Measurements from ENCODE around the gene FGF10.

The FGF10 gene

DNA sequence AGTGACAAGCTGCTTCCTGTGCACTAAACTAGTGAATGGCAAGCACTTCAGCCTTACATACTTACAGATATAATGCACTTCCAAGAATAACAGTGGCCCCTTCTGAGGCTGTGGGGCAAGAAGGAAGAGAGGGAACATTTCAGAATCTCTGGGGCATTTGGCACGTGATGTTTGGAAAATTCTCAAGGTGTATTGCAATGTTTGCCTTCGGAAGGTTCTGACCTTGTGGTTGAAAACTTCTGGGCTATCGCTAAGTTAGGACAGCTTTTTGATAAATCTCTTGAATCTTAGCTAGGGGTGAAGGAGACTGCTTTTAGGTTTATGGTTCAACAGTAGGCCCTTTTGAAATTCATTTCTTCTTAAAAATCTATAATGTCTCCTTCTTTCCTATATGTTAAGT is 7.1 kb upstream of the FGF10 start:
- Histone ChIP-seq H3K27me3 (no peaks in the 10 kb centered on the region; the same call in none of the 2 replicates), H3K9me3 (no peaks in the 10 kb centered on the region), H3K36me3 (no peaks in the 10 kb centered on the region), H3K4me3 (ENCODE audit: low read depth, low read length) (no peak overlapping the region), H3K4me1 (no peaks in the 10 kb centered on the region)
- TF ChIP-seq, protein P1, sequence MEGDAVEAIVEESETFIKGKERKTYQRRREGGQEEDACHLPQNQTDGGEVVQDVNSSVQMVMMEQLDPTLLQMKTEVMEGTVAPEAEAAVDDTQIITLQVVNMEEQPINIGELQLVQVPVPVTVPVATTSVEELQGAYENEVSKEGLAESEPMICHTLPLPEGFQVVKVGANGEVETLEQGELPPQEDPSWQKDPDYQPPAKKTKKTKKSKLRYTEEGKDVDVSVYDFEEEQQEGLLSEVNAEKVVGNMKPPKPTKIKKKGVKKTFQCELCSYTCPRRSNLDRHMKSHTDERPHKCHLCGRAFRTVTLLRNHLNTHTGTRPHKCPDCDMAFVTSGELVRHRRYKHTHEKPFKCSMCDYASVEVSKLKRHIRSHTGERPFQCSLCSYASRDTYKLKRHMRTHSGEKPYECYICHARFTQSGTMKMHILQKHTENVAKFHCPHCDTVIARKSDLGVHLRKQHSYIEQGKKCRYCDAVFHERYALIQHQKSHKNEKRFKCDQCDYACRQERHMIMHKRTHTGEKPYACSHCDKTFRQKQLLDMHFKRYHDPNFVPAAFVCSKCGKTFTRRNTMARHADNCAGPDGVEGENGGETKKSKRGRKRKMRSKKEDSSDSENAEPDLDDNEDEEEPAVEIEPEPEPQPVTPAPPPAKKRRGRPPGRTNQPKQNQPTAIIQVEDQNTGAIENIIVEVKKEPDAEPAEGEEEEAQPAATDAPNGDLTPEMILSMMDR (IDR thresholded peaks at IDR 0.05; ENCODE audit: low read depth, low read length), result no peak
- no peak for DNase-seq

DNA sequence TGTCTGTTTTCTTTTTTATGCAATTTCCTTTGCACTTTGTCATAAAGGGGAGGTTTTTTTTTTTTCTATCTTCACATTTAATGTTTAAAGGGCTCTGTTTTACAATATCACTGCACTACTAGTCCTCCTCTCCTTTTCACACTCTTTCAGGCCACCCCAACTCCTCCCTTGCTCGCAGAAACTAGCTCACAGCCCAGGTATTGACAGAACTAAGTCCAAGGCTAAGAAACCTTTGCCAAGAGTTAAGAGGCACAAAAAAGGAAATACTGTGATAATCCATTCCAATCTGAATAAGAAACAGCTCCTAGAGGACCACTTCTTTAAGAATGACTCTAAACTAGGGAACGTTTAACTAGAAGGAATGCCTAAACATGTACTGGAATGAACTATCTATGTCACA is 1.1 kb upstream of the FGF10 start:
- Histone ChIP-seq H3K9me3 (no peaks in the 10 kb centered on the region), H3K36me3 (no peaks in the 10 kb centered on the region), H3K4me3 (ENCODE audit: low read depth, low read length) (no peak overlapping the region), H3K27me3 (peaks cover 40% of the 10 kb centered on the region), H3K4me1 (no peaks in the 10 kb centered on the region)
- DNase-seq, result no peak
- TF ChIP-seq, protein P1 (IDR thresholded peaks at IDR 0.05; ENCODE audit: low read depth, low read length), result no peak

DNA sequence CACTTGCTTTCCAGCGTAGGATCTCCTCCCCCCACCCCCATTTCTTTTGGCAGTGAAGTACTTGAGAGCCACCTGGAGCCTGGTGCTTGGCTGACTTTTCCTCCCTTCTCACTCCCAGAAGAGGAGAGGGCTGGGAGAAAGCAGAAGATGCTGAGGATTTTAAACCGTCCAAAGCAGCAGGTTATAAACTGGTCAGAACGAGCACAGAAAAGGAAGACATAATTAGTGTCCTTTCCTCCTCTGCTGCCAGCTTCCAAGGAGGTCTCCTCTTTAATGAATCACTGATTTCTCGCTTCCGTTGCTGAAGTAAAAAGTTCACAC is 563 bp upstream of the FGF10 start:
- H3K9me3 ChIP-seq, result no peaks in the 10 kb centered on the region
- H3K27me3 ChIP-seq, result peaks cover 40% of the 10 kb centered on the region
- no peaks in the 10 kb centered on the region for H3K4me1 ChIP-seq
- H3K36me3 ChIP-seq, result no peaks in the 10 kb centered on the region
- H3K4me3 ChIP-seq (ENCODE audit: low read depth, low read length), result peak overlapping the region; percentile 37
- DNase-seq, result no peak
- TF ChIP-seq, protein P1 (IDR thresholded peaks at IDR 0.05; ENCODE audit: low read depth, low read length), result no peak

DNA sequence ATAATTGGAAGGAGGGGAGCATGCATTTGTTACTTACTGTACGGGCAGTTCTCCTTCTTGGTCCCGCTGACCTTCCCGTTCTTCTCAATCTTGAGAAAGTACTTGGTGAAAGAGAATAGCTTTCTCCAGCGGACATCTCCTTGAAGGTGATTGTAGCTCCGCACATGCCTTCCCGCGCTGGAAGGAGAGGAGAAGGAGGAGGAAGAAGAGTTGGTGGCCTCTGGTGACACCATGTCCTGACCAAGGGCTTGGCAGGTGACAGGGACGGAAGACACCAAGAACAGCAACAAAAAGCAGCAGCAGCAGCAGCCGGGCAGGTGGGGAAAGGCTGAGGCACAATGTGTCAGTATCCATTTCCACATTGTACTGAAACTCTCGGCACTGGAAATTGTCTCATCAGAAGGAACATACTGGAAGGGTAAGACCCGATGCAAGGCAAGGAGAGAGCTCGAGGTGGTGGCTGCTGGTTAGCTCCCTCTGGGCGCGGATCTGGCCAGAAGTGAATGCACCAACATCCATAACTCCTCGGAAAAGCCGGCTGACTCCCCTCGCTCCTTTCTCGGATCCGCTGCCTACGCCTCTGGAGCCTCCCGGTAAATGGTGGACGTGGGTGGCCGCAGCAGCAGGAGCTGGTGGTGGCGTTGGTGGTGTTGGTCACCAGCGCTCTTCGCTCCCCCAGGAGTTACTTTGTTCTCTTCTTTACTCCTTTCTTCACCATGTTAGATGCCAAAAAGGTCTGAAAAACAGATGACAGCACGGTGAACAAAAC is 715 bp downstream of the FGF10 start:
- H3K4me3 ChIP-seq (ENCODE audit: low read depth, low read length), result peak overlapping the region; percentile 37
- peaks cover 40% of the 10 kb centered on the region for H3K27me3 ChIP-seq
- H3K9me3 ChIP-seq, result no peaks in the 10 kb centered on the region
- H3K4me1 ChIP-seq, result no peaks in the 10 kb centered on the region
- TF ChIP-seq, protein P1 (IDR thresholded peaks at IDR 0.05; ENCODE audit: low read depth, low read length), result no peak
- no peaks in the 10 kb centered on the region for H3K36me3 ChIP-seq
- DNase-seq, result no peak

DNA sequence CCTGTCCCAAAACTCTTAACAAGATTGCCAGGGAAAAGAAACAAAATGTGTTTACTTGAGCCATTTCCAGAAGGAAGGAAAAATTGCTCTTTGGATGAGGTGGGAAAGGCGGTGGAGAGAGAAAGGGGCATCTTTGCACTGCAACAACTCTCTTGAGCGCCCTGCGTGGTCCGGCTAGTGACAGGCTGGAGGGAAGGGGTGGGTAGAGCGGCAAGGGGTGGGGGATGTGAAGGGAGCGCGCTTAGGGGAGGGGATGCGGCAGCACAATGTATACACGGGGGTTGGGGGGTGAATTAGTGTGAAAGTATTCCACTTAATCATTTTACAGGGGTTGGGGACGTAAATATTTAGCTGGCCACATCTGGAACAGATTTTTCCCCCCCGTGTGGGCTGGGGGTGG is 1.3 kb downstream of the FGF10 start:
- Histone ChIP-seq H3K9me3 (no peaks in the 10 kb centered on the region), H3K36me3 (no peaks in the 10 kb centered on the region), H3K27me3 (peaks cover 40% of the 10 kb centered on the region), H3K4me1 (no peaks in the 10 kb centered on the region), H3K4me3 (ENCODE audit: low read depth, low read length) (peak overlapping the region; percentile 37)
- no peak for DNase-seq
- TF ChIP-seq, protein P1 (IDR thresholded peaks at IDR 0.05; ENCODE audit: low read depth, low read length), result no peak

DNA sequence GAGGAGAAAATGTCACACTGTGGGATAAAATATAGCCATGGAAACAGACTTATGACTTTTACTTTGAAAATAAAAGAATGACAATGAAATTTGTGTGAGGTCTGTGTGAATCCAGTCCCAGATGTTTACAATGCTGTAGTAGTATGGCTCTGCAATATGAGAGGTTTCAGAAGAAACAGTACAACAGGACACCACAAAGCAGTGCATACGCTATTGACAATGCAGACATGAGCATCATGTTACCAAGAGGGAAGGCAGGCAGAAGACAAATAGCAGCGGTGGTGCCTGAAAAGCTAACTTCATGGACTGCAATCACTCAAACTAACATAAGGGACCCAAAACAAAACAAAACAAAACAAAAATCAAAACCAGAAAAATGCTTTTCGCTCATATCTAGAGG is 1.8 kb downstream of the FGF10 start:
- Histone ChIP-seq H3K36me3 (no peaks in the 10 kb centered on the region), H3K9me3 (no peaks in the 10 kb centered on the region), H3K27me3 (peaks cover 40% of the 10 kb centered on the region), H3K4me1 (no peaks in the 10 kb centered on the region), H3K4me3 (ENCODE audit: low read depth, low read length) (no peak overlapping the region)
- TF ChIP-seq, protein P1 (IDR thresholded peaks at IDR 0.05; ENCODE audit: low read depth, low read length), result no peak
- DNase-seq, result no peak
